ENCODE results near the gene KRTAP9-2. TPM values are rescaled to one million over a fixed set of nuclear protein-coding genes. Genes with fewer than 3 reads are reported as not detected.
A peak's percentile ranks its signal among the peaks of the same experiment; 100 is the strongest.
"Not testable (repeated sequence)": the region's sequence is repeated elsewhere in the genome, so short reads cannot be mapped to it uniquely, and the experiment has no call there.

Gene KRTAP9-2
- total RNA-seq = not detected
- not detected for total RNA-seq (2013)
- total RNA-seq = 0 reads per million in 29 experiments

DNA sequence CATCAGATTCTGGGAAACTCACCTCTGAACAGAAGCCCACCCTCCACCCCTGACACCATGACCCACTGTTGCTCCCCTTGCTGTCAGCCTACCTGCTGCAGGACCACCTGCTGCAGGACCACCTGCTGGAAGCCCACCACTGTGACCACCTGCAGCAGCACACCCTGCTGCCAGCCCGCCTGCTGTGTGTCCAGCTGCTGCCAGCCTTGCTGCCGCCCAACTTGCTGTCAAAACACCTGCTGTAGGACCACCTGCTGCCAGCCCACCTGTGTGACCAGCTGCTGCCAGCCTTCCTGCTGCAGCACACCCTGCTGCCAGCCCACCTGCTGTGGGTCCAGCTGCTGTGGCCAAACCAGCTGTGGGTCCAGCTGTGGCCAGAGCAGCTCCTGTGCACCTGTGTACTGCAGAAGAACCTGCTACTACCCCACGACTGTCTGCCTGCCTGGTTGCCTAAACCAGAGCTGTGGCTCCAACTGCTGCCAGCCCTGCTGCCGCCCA lies at the start of gene KRTAP9-2:
KRTAP9-2 (plus strand) TSS at position 51 of the 498 bp plus-strand sequence; CDS start at position 58, 7 bp downstream.
- H3K4me3 ChIP-seq (ENCODE audit: control insufficient read depth in 1 of 2, extremely low read depth in 1 of 2, low read length in 1 of 2); POLR2A ChIA-PET; H3K36me3 ChIP-seq (ENCODE audit: control insufficient read depth in 2 of 2, extremely low read depth in 1 of 2, insufficient read depth in 1 of 2, low read length in 1 of 2); H3K27me3 ChIP-seq (replicated peaks in 1 of 2; ENCODE audit: control insufficient read depth in 2 of 2, extremely low read depth in 1 of 2, insufficient read depth in 2 of 2, low read length in 1 of 2); H3K36me3 Mint-ChIP-seq; H3K4me1 ChIP-seq (ENCODE audit: control insufficient read depth in 1 of 2, extremely low read depth in 1 of 2, insufficient read depth in 2 of 2, low read length in 2 of 2); H3K4me3 Mint-ChIP-seq; H3K9me3 Mint-ChIP-seq; H3K9me3 ChIP-seq; H3K27ac ChIP-seq (ENCODE audit: low read length); CTCF ChIA-PET; DNase-seq; H3K27ac Mint-ChIP-seq; ATAC-seq (replicated peaks in 1 of 4); H3K27me3 Mint-ChIP-seq: not testable (repeated sequence)
- peaks cover 0 to 17% (median 3%) of the 10 kb centered on the region in 3 donors for H3K4me1 Mint-ChIP-seq
- 85% methylated on average over 2 of the region's 4 CpGs for WGBS (ENCODE audit: insufficient coverage)

DNA sequence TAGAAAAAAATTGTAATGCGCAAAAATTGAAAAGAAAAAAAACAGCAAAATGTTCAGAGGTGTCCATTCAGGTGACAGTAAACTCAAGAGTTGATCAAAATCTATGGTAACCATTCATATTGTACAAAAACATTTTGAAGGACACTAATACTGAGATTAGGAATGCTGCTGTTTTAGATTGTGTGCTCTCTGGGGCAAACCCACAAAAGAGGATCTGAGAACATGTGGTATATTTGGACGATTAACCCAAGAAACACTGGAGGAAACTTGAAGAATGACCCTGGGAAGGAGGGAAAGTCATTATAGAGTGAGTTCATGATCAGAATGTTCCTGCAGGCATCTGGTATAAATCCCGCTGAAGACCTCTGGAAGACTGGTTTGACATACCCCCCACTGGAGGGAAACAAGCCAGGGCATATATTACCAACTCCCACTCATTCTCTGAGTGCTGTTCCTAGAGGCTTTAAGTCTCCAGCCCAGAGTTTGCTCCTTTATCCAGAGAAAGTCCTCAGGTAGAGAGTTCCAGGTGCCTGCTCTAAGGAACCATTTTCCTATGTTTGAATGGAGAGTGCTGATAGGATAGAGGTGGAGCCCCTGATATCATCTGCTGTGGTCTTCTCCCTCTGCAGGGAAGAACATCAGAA lies 49.6 kb upstream of the KRTAP9-2 start:
- H3K27me3 ChIP-seq (replicated peaks in 1 of 2; ENCODE audit: control insufficient read depth in 2 of 2, extremely low read depth in 1 of 2, insufficient read depth in 2 of 2, low read length in 1 of 2) = peaks cover 0 to 4% of the 10 kb centered on the region in 2 experiments
- no peaks in the 10 kb centered on the region for H3K9me3 ChIP-seq
- no peak overlapping the region for H3K27ac ChIP-seq (ENCODE audit: low read length)
- Mint-ChIP-seq H3K4me1 (peaks cover 0 to 11% (median 7%) of the 10 kb centered on the region in 3 donors), H3K9me3 (no peaks in the 10 kb centered on the region), H3K27me3 (peaks cover 0 to 4% of the 10 kb centered on the region in 2 donors), H3K36me3 (no peaks in the 10 kb centered on the region), H3K4me3 (no peak overlapping the region), H3K27ac (peak overlapping the region in 1 of 2 donors; percentile 44)
- H3K4me3 ChIP-seq (ENCODE audit: control insufficient read depth in 1 of 2, extremely low read depth in 1 of 2, low read length in 1 of 2) = no peak overlapping the region
- WGBS (ENCODE audit: insufficient coverage) = no CpG with 5 or more reads among the region's 3 CpGs
- POLR2A ChIA-PET = no interaction called here
- CTCF ChIA-PET = no interaction called here
- no peaks in the 10 kb centered on the region for H3K36me3 ChIP-seq (ENCODE audit: control insufficient read depth in 2 of 2, extremely low read depth in 1 of 2, insufficient read depth in 1 of 2, low read length in 1 of 2)
- no peak for DNase-seq
- no peaks in the 10 kb centered on the region for H3K4me1 ChIP-seq (ENCODE audit: control insufficient read depth in 1 of 2, extremely low read depth in 1 of 2, insufficient read depth in 2 of 2, low read length in 2 of 2)
- no peak for ATAC-seq (replicated peaks in 1 of 4)

- 93% methylated on average over 6 of the region's 7 CpGs for WGBS (ENCODE audit: insufficient coverage)
- CTCF ChIA-PET = no interaction called here
Measured at GRCh38 chr17:41177727-41178271, 48.6 kb upstream of the KRTAP9-2 start, which contains the start of gene KRTAP4-2. TSS of gene KRTAP4-2 (minus strand) at chr17:41178221. CDS start at chr17:41178164, 57 bp downstream.

DNA sequence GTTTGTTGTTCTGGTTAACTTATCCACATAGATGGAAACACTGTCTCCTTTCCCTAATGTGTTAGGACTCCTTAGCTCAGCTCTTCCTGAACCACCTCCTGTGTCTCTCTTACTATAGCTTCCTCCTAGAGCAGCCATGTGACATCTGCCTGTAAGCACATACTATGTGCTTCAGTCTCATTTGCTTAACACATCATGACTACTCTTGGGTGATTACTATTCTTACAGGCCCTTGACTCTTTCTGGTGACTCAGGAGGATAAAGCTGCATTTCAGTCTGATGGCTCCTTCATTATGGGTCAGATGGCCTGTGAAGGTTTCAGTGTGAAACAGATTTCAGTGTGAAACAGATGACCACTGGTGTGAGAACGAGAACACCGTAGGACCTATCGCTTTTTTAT lies 48.1 kb upstream of the KRTAP9-2 start:
- no peaks in the 10 kb centered on the region for H3K4me1 ChIP-seq (ENCODE audit: control insufficient read depth in 1 of 2, extremely low read depth in 1 of 2, insufficient read depth in 2 of 2, low read length in 2 of 2)
- no peaks in the 10 kb centered on the region for H3K9me3 Mint-ChIP-seq
- peaks cover 0 to 4% of the 10 kb centered on the region in 2 experiments for H3K27me3 ChIP-seq (replicated peaks in 1 of 2; ENCODE audit: control insufficient read depth in 2 of 2, extremely low read depth in 1 of 2, insufficient read depth in 2 of 2, low read length in 1 of 2)
- ChIA-PET CTCF (no interaction called here), POLR2A (no interaction called here)
- no peak overlapping the region for H3K27ac ChIP-seq (ENCODE audit: low read length)
- H3K36me3 Mint-ChIP-seq = no peaks in the 10 kb centered on the region
- no peaks in the 10 kb centered on the region for H3K27me3 Mint-ChIP-seq
- H3K36me3 ChIP-seq (ENCODE audit: control insufficient read depth in 2 of 2, extremely low read depth in 1 of 2, insufficient read depth in 1 of 2, low read length in 1 of 2) = no peaks in the 10 kb centered on the region
- 96% methylated on average over 3 of the region's 3 CpGs for WGBS (ENCODE audit: insufficient coverage)
- no peak overlapping the region for H3K27ac Mint-ChIP-seq
- H3K4me3 ChIP-seq (ENCODE audit: control insufficient read depth in 1 of 2, extremely low read depth in 1 of 2, low read length in 1 of 2) = no peak overlapping the region
- no peak for DNase-seq
- no peaks in the 10 kb centered on the region for H3K9me3 ChIP-seq
- peaks cover 0 to 5% (median 4%) of the 10 kb centered on the region in 3 donors for H3K4me1 Mint-ChIP-seq
- ATAC-seq (replicated peaks in 1 of 4) = no peak
- H3K4me3 Mint-ChIP-seq = no peak overlapping the region

More at GRCh38 chr17:41177727-41178271, 48.6 kb upstream of the KRTAP9-2 start, which contains the start of gene KRTAP4-2:
- Histone ChIP-seq H3K27ac (ENCODE audit: low read length) (no peak within 1 kb of the TSS), H3K36me3 (ENCODE audit: control insufficient read depth in 2 of 2, extremely low read depth in 1 of 2, insufficient read depth in 1 of 2, low read length in 1 of 2) (no peaks in the 10 kb centered on the region), H3K9me3 (no peaks in the 10 kb centered on the region), H3K4me1 (ENCODE audit: control insufficient read depth in 1 of 2, extremely low read depth in 1 of 2, insufficient read depth in 2 of 2, low read length in 2 of 2) (no peaks in the 10 kb centered on the region), H3K4me3 (ENCODE audit: control insufficient read depth in 1 of 2, extremely low read depth in 1 of 2, low read length in 1 of 2) (no peak within 1 kb of the TSS), H3K27me3 (replicated peaks in 1 of 2; ENCODE audit: control insufficient read depth in 2 of 2, extremely low read depth in 1 of 2, insufficient read depth in 2 of 2, low read length in 1 of 2) (peaks cover 0 to 4% of the 10 kb centered on the region in 2 experiments)
- H3K4me3 Mint-ChIP-seq = no peak within 1 kb of the TSS
- H3K27me3 Mint-ChIP-seq = no peaks in the 10 kb centered on the region
- peak within 1 kb of the TSS in 1 of 2 donors; percentile 44 for H3K27ac Mint-ChIP-seq
- H3K36me3 Mint-ChIP-seq = no peaks in the 10 kb centered on the region
- H3K4me1 Mint-ChIP-seq = peaks cover 0 to 7% (median 6%) of the 10 kb centered on the region in 3 donors
- no peak for DNase-seq
- POLR2A ChIA-PET = no interaction called here
- H3K9me3 Mint-ChIP-seq = no peaks in the 10 kb centered on the region
- no peak for ATAC-seq (replicated peaks in 1 of 4)

GRCh38 chr17:41178843-41179616 lies 47.4 kb upstream of the KRTAP9-2 start:
- H3K27ac ChIP-seq (ENCODE audit: low read length) = no peak overlapping the region
- no peak for DNase-seq
- peaks cover 0 to 4% of the 10 kb centered on the region in 2 experiments for H3K27me3 ChIP-seq (replicated peaks in 1 of 2; ENCODE audit: control insufficient read depth in 2 of 2, extremely low read depth in 1 of 2, insufficient read depth in 2 of 2, low read length in 1 of 2)
- Mint-ChIP-seq H3K9me3 (no peaks in the 10 kb centered on the region), H3K27ac (no peak overlapping the region), H3K36me3 (no peaks in the 10 kb centered on the region), H3K4me3 (no peak overlapping the region), H3K4me1 (peaks cover 0 to 3% (median 0%) of the 10 kb centered on the region in 3 donors), H3K27me3 (peaks cover 0 to under 1% of the 10 kb centered on the region in 2 donors)
- H3K36me3 ChIP-seq (ENCODE audit: control insufficient read depth in 2 of 2, extremely low read depth in 1 of 2, insufficient read depth in 1 of 2, low read length in 1 of 2) = no peaks in the 10 kb centered on the region
- ATAC-seq (replicated peaks in 1 of 4) = no peak
- H3K4me3 ChIP-seq (ENCODE audit: control insufficient read depth in 1 of 2, extremely low read depth in 1 of 2, low read length in 1 of 2) = no peak overlapping the region
- ChIA-PET POLR2A (no interaction called here), CTCF (no interaction called here)
- no peaks in the 10 kb centered on the region for H3K4me1 ChIP-seq (ENCODE audit: control insufficient read depth in 1 of 2, extremely low read depth in 1 of 2, insufficient read depth in 2 of 2, low read length in 2 of 2)
- WGBS (ENCODE audit: insufficient coverage) = 86% methylated on average over 1 of the region's 1 CpG
- no peaks in the 10 kb centered on the region for H3K9me3 ChIP-seq

DNA sequence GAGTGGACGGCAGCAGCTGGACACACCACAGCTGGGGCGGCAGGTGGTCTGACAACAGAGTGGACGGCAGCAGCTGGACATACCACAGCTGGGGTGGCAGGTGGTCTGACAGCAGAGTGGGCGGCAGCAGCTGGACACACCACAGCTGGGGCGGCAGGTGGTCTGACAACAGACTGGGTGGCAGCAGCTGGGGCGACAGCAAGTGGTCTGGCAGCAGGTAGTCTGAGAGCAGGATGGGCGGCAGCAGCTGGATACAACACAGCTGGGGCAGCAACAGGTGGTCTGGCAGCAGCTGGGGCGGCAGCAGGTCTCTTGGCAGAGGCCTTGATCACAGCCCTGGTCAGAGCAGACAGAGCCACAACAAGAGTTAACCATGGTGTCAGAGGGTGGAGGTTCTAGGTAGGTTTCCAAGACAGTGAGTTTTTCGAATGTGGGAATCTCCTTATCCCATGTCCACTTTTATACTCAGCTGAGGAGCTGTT lies 41.9 kb upstream of the KRTAP9-2 start, which contains the start of gene KRTAP4-1:
KRTAP4-1 (minus strand) TSS at position 432 of the 482 bp plus-strand sequence; CDS start at position 375, 57 bp downstream.
- H3K27me3 ChIP-seq (replicated peaks in 1 of 2; ENCODE audit: control insufficient read depth in 2 of 2, extremely low read depth in 1 of 2, insufficient read depth in 2 of 2, low read length in 1 of 2) = peaks cover 2 to 3% of the 10 kb centered on the region in 2 experiments
- H3K4me3 ChIP-seq (ENCODE audit: control insufficient read depth in 1 of 2, extremely low read depth in 1 of 2, low read length in 1 of 2) = no peak within 1 kb of the TSS
- H3K36me3 ChIP-seq (ENCODE audit: control insufficient read depth in 2 of 2, extremely low read depth in 1 of 2, insufficient read depth in 1 of 2, low read length in 1 of 2) = no peaks in the 10 kb centered on the region
- H3K27ac ChIP-seq (ENCODE audit: low read length) = no peak within 1 kb of the TSS
- ATAC-seq (replicated peaks in 1 of 4) (no peak), DNase-seq (no peak)
- no peaks in the 10 kb centered on the region for H3K9me3 Mint-ChIP-seq
- H3K9me3 ChIP-seq = no peaks in the 10 kb centered on the region
- H3K27me3 Mint-ChIP-seq = peaks cover 8 to 17% of the 10 kb centered on the region in 2 donors
- H3K27ac Mint-ChIP-seq = peak within 1 kb of the TSS in 1 of 2 donors; percentile 28
- 83% methylated on average over 7 of the region's 9 CpGs for WGBS (ENCODE audit: insufficient coverage)
- no peaks in the 10 kb centered on the region for H3K4me1 Mint-ChIP-seq
- CTCF ChIA-PET = no interaction called here
- POLR2A ChIA-PET = no interaction called here
- H3K36me3 Mint-ChIP-seq = no peaks in the 10 kb centered on the region
- no peaks in the 10 kb centered on the region for H3K4me1 ChIP-seq (ENCODE audit: control insufficient read depth in 1 of 2, extremely low read depth in 1 of 2, insufficient read depth in 2 of 2, low read length in 2 of 2)
- H3K4me3 Mint-ChIP-seq = no peak within 1 kb of the TSS
